Thymus (tissue), 2 donors: ENCODE results near the gene PLP2. TPM values are rescaled to one million over a fixed set of nuclear protein-coding genes. Genes with fewer than 3 reads are reported as not detected.

Source experiments
- polyA plus RNA-seq: library from polyadenylated mRNA; stranded (reverse); fragments of 200-250 nt; gene quantifications from one replicate; pipeline ENCODE4 v1.2.3, GENCODE V29; 2013
- total RNA-seq: library from RNA; stranded (reverse); fragments of 120-200 nt; gene quantifications from one replicate; pipeline ENCODE4 v1.2.4, GENCODE V29; 2013
- donor health status: healthy.

PLP2 gene
- total and polyA plus RNA-seq, 2 donors: 36.6 to 130 TPM

Other genes starting within 250 kb of the PLP2 start
- 28.8 TPM for gene OTUD5, start 214.3 kb upstream of the PLP2 start, total RNA-seq
- gene OTUD5, start 214.3 kb upstream of the PLP2 start, polyA plus RNA-seq: 62.4 TPM
- gene KCND1, start 200.1 kb upstream of the PLP2 start, total RNA-seq: 0.19 TPM
- 3.1 TPM for gene KCND1, start 200.1 kb upstream of the PLP2 start, polyA plus RNA-seq
- 19.5 TPM for gene GRIPAP1, start 169.6 kb upstream of the PLP2 start, total RNA-seq
- 37.0 TPM for gene GRIPAP1, start 169.6 kb upstream of the PLP2 start, polyA plus RNA-seq
- gene TFE3, start 128.5 kb upstream of the PLP2 start, total RNA-seq: 9.1 TPM
- 27.1 TPM for gene TFE3, start 128.5 kb upstream of the PLP2 start, polyA plus RNA-seq
- 0.71 TPM for gene CCDC120, start 112.9 kb upstream of the PLP2 start, total RNA-seq
- 4.4 TPM for gene CCDC120, start 112.9 kb upstream of the PLP2 start, polyA plus RNA-seq
- gene PRAF2, start 97.9 kb upstream of the PLP2 start, total RNA-seq: 4.1 TPM
- 24.6 TPM for gene PRAF2, start 97.9 kb upstream of the PLP2 start, polyA plus RNA-seq
- 27.3 TPM for gene WDR45, start 92.0 kb upstream of the PLP2 start, total RNA-seq
- 103 TPM for gene WDR45, start 92.0 kb upstream of the PLP2 start, polyA plus RNA-seq
- gene GPKOW, start 48.2 kb upstream of the PLP2 start, total RNA-seq: 24.7 TPM
- gene GPKOW, start 48.2 kb upstream of the PLP2 start, polyA plus RNA-seq: 15.1 TPM
- gene MAGIX, start 9.1 kb upstream of the PLP2 start, total RNA-seq: 1.3 TPM
- 3.0 TPM for gene MAGIX, start 9.1 kb upstream of the PLP2 start, polyA plus RNA-seq
- 2.2 TPM for gene PRICKLE3, start 14.5 kb downstream of the PLP2 start, total RNA-seq
- 5.4 TPM for gene PRICKLE3, start 14.5 kb downstream of the PLP2 start, polyA plus RNA-seq
- 14.4 TPM for gene SYP, start 28.3 kb downstream of the PLP2 start, total RNA-seq
- 3.6 TPM for gene SYP, start 28.3 kb downstream of the PLP2 start, polyA plus RNA-seq
- gene CACNA1F, start 61.4 kb downstream of the PLP2 start, total RNA-seq: 0.61 TPM
- 1.8 TPM for gene CACNA1F, start 61.4 kb downstream of the PLP2 start, polyA plus RNA-seq
- 15.2 TPM for gene CCDC22, start 63.6 kb downstream of the PLP2 start, total RNA-seq
- gene CCDC22, start 63.6 kb downstream of the PLP2 start, polyA plus RNA-seq: 20.9 TPM
- gene FOXP3, start 92.8 kb downstream of the PLP2 start, total RNA-seq: 1.9 TPM
- gene FOXP3, start 92.8 kb downstream of the PLP2 start, polyA plus RNA-seq: 5.5 TPM
- gene PPP1R3F, start 97.9 kb downstream of the PLP2 start, total RNA-seq: 3.2 TPM
- gene PPP1R3F, start 97.9 kb downstream of the PLP2 start, polyA plus RNA-seq: 4.6 TPM
- gene GAGE10, start 131.7 kb downstream of the PLP2 start, total RNA-seq: not detected
- gene GAGE10, start 131.7 kb downstream of the PLP2 start, polyA plus RNA-seq: not detected
- gene GAGE12J, start 150.1 kb downstream of the PLP2 start, total RNA-seq: not detected
- gene GAGE12J, start 150.1 kb downstream of the PLP2 start, polyA plus RNA-seq: not detected
- gene GAGE13, start 159.7 kb downstream of the PLP2 start, total RNA-seq: not detected
- gene GAGE13, start 159.7 kb downstream of the PLP2 start, polyA plus RNA-seq: not detected